IPS-18a (cell line): Measurements from ENCODE around the gene FAM222B.
A peak's percentile ranks its signal among the peaks of the same experiment; 100 is the strongest.

ENCODE experiments used
- H3K27ac ChIP-seq: one replicate; pipeline ENCODE4 v1.5.1; 2013; ENCODE audit warnings: low read length
- H3K27me3 ChIP-seq: one replicate; pipeline ENCODE4 v1.6.1; 2013; ENCODE audit warnings: mild to moderate bottlenecking, low read length; ENCODE audit not compliant: control insufficient read depth, insufficient read depth
- H3K36me3 ChIP-seq: one replicate; pipeline ENCODE4 v1.6.1; 2013; ENCODE audit warnings: low read depth, low read length; ENCODE audit not compliant: control insufficient read depth
- H3K4me1 ChIP-seq: one replicate; pipeline ENCODE4 v1.6.1; 2013; ENCODE audit warnings: low read depth, low read length; ENCODE audit not compliant: control insufficient read depth
- H3K4me3 ChIP-seq: one replicate; pipeline ENCODE4 v1.5.1; 2013; ENCODE audit warnings: low read length
- H3K9ac ChIP-seq: one replicate; pipeline ENCODE4 v1.6.1; 2013; ENCODE audit warnings: mild to moderate bottlenecking, low read length, moderate library complexity
- H3K9me3 ChIP-seq: one replicate; pipeline ENCODE4 v1.6.1; 2013; ENCODE audit warnings: low read depth, low read length; ENCODE audit not compliant: control insufficient read depth

Gene FAM222B

GRCh38 chr17:28759256-28759865, 83.2 kb downstream of the FAM222B start:
- H3K27ac ChIP-seq = no peak overlapping the region
- no peak overlapping the region for H3K4me3 ChIP-seq
- no peaks in the 10 kb centered on the region for H3K27me3 ChIP-seq
- peaks cover 32% of the 10 kb centered on the region for H3K4me1 ChIP-seq
- H3K9ac ChIP-seq = no peak overlapping the region
- peaks cover 16% of the 10 kb centered on the region for H3K36me3 ChIP-seq
- no peaks in the 10 kb centered on the region for H3K9me3 ChIP-seq

- no peaks in the 10 kb centered on the region for H3K9me3 ChIP-seq
- no peaks in the 10 kb centered on the region for H3K27me3 ChIP-seq
- peaks cover 32% of the 10 kb centered on the region for H3K4me1 ChIP-seq
- peaks cover 16% of the 10 kb centered on the region for H3K36me3 ChIP-seq
- no peak overlapping the region for H3K4me3 ChIP-seq
- no peak overlapping the region for H3K9ac ChIP-seq
- H3K27ac ChIP-seq = no peak overlapping the region
Observed at GRCh38 chr17:28758411-28759121, 84.0 kb downstream of the FAM222B start.

DNA sequence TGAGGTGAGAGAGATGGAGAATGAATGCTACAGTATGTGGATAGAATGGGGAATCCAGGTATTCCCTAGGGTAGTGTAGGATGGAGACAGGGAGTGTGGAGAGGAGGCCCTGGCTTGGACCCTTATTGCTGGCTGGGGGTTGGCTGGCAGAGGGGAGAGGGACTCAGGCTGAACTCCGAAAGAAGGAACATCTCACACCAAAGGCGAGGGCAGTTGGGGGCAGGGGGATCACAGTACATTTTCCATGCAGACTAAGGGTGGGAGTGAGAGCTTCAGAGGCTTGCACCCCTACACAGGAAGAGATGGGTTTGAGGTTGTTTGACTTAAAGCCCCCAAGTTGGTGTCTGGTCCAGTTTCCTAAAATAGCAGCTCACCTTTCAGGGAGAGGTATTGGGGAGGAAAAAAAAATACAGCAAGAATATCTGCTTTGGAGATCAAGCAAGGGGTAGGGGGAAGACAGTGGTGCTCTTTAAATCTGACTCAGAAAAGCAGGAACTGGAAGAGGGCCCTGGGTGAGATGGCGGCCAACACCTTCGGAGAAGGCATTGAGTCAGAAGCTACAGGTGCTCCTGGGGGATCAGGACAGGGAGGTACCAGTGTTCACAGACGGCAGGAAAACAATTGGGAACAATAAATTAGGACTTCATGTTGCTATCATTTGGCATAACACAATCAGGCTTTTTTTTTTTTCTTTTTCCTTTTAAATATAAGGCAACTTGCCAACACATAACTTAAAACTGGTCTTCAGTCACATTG, 86.4 kb downstream of the FAM222B start:
- Histone ChIP-seq H3K27ac (no peak overlapping the region), H3K36me3 (peaks cover 21% of the 10 kb centered on the region), H3K4me1 (peaks cover 15% of the 10 kb centered on the region), H3K9me3 (no peaks in the 10 kb centered on the region), H3K4me3 (no peak overlapping the region), H3K9ac (no peak overlapping the region), H3K27me3 (no peaks in the 10 kb centered on the region)

DNA sequence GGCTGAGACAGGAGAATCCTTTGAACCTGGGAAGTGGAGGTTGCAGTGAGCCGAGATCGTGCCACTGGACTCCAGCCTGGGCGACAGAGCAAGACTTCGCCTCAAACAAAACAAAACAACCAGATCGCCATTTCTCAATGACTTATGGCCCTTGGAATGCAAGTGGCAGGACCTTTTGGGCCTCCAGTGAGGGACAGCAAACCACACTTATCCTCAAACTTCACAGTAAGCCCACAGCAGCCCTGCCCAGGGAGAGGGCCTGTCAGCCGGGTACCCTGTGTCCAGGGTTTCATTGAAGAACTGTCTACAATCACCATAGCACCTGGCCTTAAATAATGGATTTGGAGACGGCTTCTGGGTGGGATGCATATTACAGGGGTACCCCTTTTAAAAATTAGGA, 87.1 kb downstream of the FAM222B start:
- Histone ChIP-seq H3K36me3 (peaks cover 27% of the 10 kb centered on the region), H3K27ac (no peak overlapping the region), H3K9me3 (no peaks in the 10 kb centered on the region), H3K9ac (no peak overlapping the region), H3K27me3 (no peaks in the 10 kb centered on the region), H3K4me3 (no peak overlapping the region), H3K4me1 (peaks cover 8% of the 10 kb centered on the region)

GRCh38 chr17:28751600-28752366, 90.8 kb downstream of the FAM222B start:
- H3K9me3 ChIP-seq = no peaks in the 10 kb centered on the region
- H3K27ac ChIP-seq = no peak overlapping the region
- no peaks in the 10 kb centered on the region for H3K27me3 ChIP-seq
- H3K36me3 ChIP-seq = peaks cover 44% of the 10 kb centered on the region
- H3K4me1 ChIP-seq = peaks cover 11% of the 10 kb centered on the region
- no peak overlapping the region for H3K4me3 ChIP-seq
- H3K9ac ChIP-seq = no peak overlapping the region

DNA sequence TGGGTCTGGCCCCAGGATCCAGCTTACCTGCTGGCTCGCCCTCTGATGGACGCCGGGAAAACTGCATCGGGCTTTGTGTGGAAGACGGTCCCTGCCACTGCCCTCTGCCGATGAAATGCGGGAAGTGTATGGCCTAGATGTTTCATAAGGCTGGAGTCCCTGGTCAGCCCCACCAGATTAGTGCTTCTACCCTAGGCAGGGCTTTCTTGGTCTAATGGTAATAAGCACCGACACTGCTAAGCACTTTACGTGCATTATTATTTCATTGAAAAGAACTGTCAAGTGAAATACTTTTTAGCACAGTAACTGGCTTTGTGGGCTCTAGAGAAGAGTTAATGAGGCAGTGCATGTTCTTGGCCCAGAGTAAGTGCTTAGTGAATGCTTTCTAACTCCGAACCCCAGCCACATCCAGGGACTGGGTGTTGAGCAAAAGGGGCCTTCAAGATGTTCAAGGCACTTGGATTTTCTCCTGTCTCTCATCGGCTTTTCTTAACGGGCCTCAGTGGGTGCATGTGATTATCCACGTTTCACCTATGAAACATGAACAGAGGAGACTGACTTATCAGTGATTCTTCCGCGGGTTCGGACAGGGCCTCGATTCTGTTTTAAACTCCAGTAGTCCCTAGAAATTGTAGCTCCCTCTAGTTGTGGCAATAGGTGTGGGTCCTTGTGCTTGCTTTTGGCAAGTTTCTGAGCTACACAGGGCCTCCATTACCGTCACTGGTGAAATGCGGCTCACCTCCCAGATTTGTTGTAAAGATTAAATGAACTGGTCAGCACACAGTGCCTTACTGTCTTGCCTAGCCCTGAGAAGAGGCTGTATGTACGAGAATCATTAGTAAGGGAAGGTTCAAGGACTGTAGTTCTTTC, 92.2 kb downstream of the FAM222B start:
- Histone ChIP-seq H3K9ac (no peak overlapping the region), H3K27me3 (no peaks in the 10 kb centered on the region), H3K9me3 (no peaks in the 10 kb centered on the region), H3K4me1 (peaks cover 25% of the 10 kb centered on the region), H3K36me3 (peaks cover 49% of the 10 kb centered on the region), H3K4me3 (no peak overlapping the region), H3K27ac (peak overlapping the region; percentile 21)

DNA sequence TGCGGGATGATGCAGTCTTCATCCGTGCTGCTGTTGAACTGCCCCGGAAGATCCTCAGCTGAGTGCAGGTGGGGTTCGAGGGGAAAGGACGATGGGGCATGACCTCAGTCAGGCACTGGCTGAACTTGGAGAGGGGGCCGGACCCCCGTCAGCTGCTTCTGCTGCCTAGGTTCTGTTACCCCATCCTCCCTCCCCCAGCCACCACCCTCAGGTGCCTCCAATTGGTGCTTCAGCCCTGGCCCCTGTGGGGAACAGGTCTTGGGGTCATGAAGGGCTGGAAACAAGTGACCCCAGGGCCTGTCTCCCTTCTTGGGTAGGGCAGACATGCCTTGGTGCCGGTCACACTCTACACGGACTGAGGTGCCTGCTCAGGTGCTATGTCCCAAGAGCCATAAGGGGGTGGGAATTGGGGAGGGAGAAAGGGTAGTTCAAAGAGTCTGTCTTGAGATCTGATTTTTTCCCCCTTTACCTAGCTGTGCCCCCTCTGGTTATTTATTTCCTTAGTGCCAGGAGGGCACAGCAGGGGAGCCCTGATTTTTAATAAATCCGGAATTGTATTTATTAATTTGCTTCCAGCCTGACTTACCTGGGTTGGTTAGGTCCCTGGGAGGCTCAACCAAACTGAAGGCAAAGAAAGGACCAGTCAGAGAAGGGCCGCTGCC, 92.9 kb downstream of the FAM222B start:
- no peak overlapping the region for H3K9ac ChIP-seq
- peaks cover 25% of the 10 kb centered on the region for H3K4me1 ChIP-seq
- H3K9me3 ChIP-seq = no peaks in the 10 kb centered on the region
- H3K27me3 ChIP-seq = no peaks in the 10 kb centered on the region
- H3K4me3 ChIP-seq = no peak overlapping the region
- H3K36me3 ChIP-seq = peaks cover 49% of the 10 kb centered on the region
- no peak overlapping the region for H3K27ac ChIP-seq

DNA sequence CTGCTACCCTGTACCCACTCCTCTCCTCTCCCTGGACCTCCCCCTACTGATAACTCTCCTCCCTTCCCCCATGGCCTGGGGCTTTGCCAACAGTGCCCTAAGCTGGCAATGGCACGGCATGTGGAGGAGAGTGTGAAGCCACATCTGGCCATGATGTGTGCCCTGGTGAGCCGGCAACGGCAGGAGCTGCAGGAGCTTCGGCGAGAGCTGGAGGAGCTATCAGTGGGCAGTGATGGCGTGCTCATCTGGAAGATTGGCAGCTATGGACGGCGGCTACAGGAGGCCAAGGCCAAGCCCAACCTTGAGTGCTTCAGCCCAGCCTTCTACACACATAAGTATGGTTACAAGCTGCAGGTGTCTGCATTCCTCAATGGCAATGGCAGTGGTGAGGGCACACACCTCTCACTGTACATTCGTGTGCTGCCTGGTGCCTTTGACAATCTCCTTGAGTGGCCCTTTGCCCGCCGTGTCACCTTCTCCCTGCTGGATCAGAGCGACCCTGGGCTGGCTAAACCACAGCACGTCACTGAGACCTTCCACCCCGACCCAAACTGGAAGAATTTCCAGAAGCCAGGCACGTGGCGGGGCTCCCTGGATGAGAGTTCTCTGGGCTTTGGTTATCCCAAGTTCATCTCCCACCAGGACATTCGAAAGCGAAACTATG, 93.6 kb downstream of the FAM222B start:
- H3K9ac ChIP-seq = no peak overlapping the region
- H3K4me1 ChIP-seq = peaks cover 25% of the 10 kb centered on the region
- H3K27ac ChIP-seq = no peak overlapping the region
- no peaks in the 10 kb centered on the region for H3K27me3 ChIP-seq
- H3K36me3 ChIP-seq = peaks cover 49% of the 10 kb centered on the region
- no peaks in the 10 kb centered on the region for H3K9me3 ChIP-seq
- no peak overlapping the region for H3K4me3 ChIP-seq

DNA sequence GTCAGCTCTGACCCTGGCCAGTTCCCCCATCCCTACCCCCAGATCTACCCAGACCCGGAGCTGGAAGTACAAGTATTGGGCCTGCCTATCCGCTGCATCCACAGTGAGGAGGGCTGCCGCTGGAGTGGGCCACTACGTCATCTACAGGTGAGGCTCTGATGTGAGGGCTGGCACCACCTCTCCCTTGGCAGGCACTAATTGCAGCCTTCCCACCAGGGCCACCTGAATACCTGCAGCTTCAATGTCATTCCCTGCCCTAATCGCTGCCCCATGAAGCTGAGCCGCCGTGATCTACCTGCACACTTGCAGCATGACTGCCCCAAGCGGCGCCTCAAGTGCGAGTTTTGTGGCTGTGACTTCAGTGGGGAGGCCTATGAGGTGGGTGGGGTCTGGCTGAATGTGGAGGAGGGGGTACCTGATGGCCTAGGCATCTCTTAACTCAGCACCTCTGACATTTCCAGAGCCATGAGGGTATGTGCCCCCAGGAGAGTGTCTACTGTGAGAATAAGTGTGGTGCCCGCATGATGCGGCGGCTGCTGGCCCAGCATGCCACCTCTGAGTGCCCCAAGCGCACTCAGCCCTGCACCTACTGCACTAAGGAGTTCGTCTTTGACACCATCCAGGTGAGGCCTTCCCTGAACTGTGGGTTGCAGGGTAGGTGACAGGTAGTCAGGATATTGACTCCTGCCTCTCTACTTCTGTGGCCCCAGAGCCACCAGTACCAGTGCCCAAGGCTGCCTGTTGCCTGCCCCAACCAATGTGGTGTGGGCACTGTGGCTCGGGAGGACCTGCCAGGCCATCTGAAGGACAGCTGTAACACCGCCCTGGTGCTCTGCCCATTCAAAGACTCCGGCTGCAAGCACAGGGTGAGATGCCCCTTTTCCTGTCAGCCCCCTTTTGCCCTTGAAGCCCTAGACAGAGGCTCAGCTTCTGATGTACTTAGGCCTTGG, 94.5 kb downstream of the FAM222B start:
- Histone ChIP-seq H3K9ac (no peak overlapping the region), H3K27me3 (no peaks in the 10 kb centered on the region), H3K4me3 (no peak overlapping the region), H3K36me3 (peaks cover 49% of the 10 kb centered on the region), H3K4me1 (peaks cover 25% of the 10 kb centered on the region), H3K27ac (no peak overlapping the region), H3K9me3 (no peaks in the 10 kb centered on the region)
